Effector memory CD8-positive, alpha-beta T cell (primary cell): ENCODE results near the gene HECTD2.
A peak's percentile ranks its signal among the peaks of the same experiment; 100 is the strongest.
"Not testable (repeated sequence)": the region's sequence is repeated elsewhere in the genome, so short reads cannot be mapped to it uniquely, and the experiment has no call there.

Source experiments
- ATAC-seq: fragments of 150-1000 bp; cut with Tn5 transposase; replicated peaks from 2 replicates; pipeline ENCODE4 v1.10.0; 2021; ENCODE audit warnings: mild to moderate bottlenecking, moderate library complexity
- DNase-seq, 3 experiments: peaks; one replicate each; pipeline ENCODE4 v3.0.0; 2021
- H3K27ac Mint-ChIP-seq, 2 donors: one replicate each; pipeline ENCODE4 v1.8.0; 2022; ENCODE audit warnings: mild to moderate bottlenecking in 2 of 2, mixed read lengths in 2 of 2, moderate library complexity in 2 of 2
- H3K27me3 Mint-ChIP-seq, 2 donors: one replicate each; pipeline ENCODE4 v1.8.0; 2022; ENCODE audit warnings: mixed read lengths in 2 of 2
- H3K36me3 Mint-ChIP-seq: one replicate; pipeline ENCODE4 v1.8.0; 2022; ENCODE audit warnings: mild to moderate bottlenecking, moderate library complexity, mixed read lengths; ENCODE audit not compliant: insufficient read depth
- H3K4me1 Mint-ChIP-seq, 2 donors: one replicate each; pipeline ENCODE4 v1.8.0; 2022; ENCODE audit warnings: low read depth in 2 of 2, mixed read lengths in 2 of 2
- H3K4me3 Mint-ChIP-seq, 2 donors: one replicate each; pipeline ENCODE4 v1.8.0; 2022; ENCODE audit warnings: mild to moderate bottlenecking in 2 of 2, mixed read lengths in 2 of 2, moderate library complexity in 2 of 2
- H3K9me3 Mint-ChIP-seq, 2 donors: one replicate each; pipeline ENCODE4 v1.8.0; 2022; ENCODE audit warnings: mixed read lengths in 2 of 2
- total RNA-seq, 9 experiments: gene quantifications; one replicate each; lab custom pipeline; 2026; lab: John Stamatoyannopoulos, UW

HECTD2 gene
- 4.0 to 28.1 (median 8.7) reads per million in 9 experiments for total RNA-seq

GRCh38 chr10:91409869-91410637 lies at the start of gene HECTD2:
Gene HECTD2 (plus strand): TSS chr10:91410344. CDS start chr10:91410439, 95 bp downstream.
- H3K4me1 Mint-ChIP-seq: peaks cover 6 to 13% of the 10 kb centered on the region in 2 donors
- ATAC-seq: peak; percentile 84
- H3K4me3 Mint-ChIP-seq: peak within 1 kb of the TSS; percentile 78 to 93
- peak; percentile 79 to 85 (median 79) for DNase-seq
- no peaks in the 10 kb centered on the region for H3K9me3 Mint-ChIP-seq
- H3K27ac Mint-ChIP-seq: peak within 1 kb of the TSS; percentile 87 to 98
- no peaks in the 10 kb centered on the region for H3K27me3 Mint-ChIP-seq
- H3K36me3 Mint-ChIP-seq: peaks cover 14% of the 10 kb centered on the region

- no peak for ATAC-seq
- peaks cover 0 to 5% of the 10 kb centered on the region in 2 donors for H3K9me3 Mint-ChIP-seq
- H3K27me3 Mint-ChIP-seq: peaks cover 61 to 72% of the 10 kb centered on the region in 2 donors
These were observed 49.7 kb upstream of the HECTD2 start for GRCh38 chr10:91360461-91360860.

GRCh38 chr10:91365519-91365918 lies 44.6 kb upstream of the HECTD2 start:
- not testable (repeated sequence) for H3K9me3 Mint-ChIP-seq, ATAC-seq, H3K27ac Mint-ChIP-seq, DNase-seq, H3K36me3 Mint-ChIP-seq, H3K4me1 Mint-ChIP-seq, H3K4me3 Mint-ChIP-seq
- peaks cover 65 to 73% of the 10 kb centered on the region in 2 donors for H3K27me3 Mint-ChIP-seq

More at GRCh38 chr10:91360461-91360860, 49.7 kb upstream of the HECTD2 start:
- Mint-ChIP-seq H3K36me3 (no peaks in the 10 kb centered on the region), H3K4me1 (no peaks in the 10 kb centered on the region), H3K4me3 (no peak overlapping the region), H3K27ac (no peak overlapping the region)
- no peak for DNase-seq

GRCh38 chr10:91366704-91367103 lies 43.4 kb upstream of the HECTD2 start:
- peaks cover 55 to 70% of the 10 kb centered on the region in 2 donors for H3K27me3 Mint-ChIP-seq
- H3K4me3 Mint-ChIP-seq: no peak overlapping the region
- no peak for DNase-seq
- no peak for ATAC-seq
- H3K4me1 Mint-ChIP-seq: no peaks in the 10 kb centered on the region
- H3K36me3 Mint-ChIP-seq: no peaks in the 10 kb centered on the region
- peaks cover 0 to 5% of the 10 kb centered on the region in 2 donors for H3K9me3 Mint-ChIP-seq
- no peak overlapping the region for H3K27ac Mint-ChIP-seq

GRCh38 chr10:91367127-91367531 lies 43.0 kb upstream of the HECTD2 start:
- Mint-ChIP-seq H3K27me3 (peaks cover 51 to 65% of the 10 kb centered on the region in 2 donors), H3K36me3 (no peaks in the 10 kb centered on the region), H3K4me3 (no peak overlapping the region), H3K27ac (no peak overlapping the region), H3K4me1 (no peaks in the 10 kb centered on the region), H3K9me3 (peaks cover 0 to 4% of the 10 kb centered on the region in 2 donors)
- ATAC-seq (no peak), DNase-seq (no peak)

GRCh38 chr10:91367558-91367957 lies 42.6 kb upstream of the HECTD2 start:
- Mint-ChIP-seq H3K27ac (no peak overlapping the region), H3K27me3 (peaks cover 47 to 61% of the 10 kb centered on the region in 2 donors), H3K4me3 (no peak overlapping the region), H3K4me1 (no peaks in the 10 kb centered on the region), H3K36me3 (no peaks in the 10 kb centered on the region), H3K9me3 (no peaks in the 10 kb centered on the region)
- no peak for DNase-seq
- ATAC-seq: no peak

GRCh38 chr10:91369978-91370589 lies 40.1 kb upstream of the HECTD2 start:
- H3K4me3 Mint-ChIP-seq, DNase-seq, H3K36me3 Mint-ChIP-seq, ATAC-seq, H3K4me1 Mint-ChIP-seq, H3K27ac Mint-ChIP-seq: not testable (repeated sequence)
- peaks cover under 1 to 12% of the 10 kb centered on the region in 2 donors for H3K9me3 Mint-ChIP-seq
- peaks cover 30 to 45% of the 10 kb centered on the region in 2 donors for H3K27me3 Mint-ChIP-seq

GRCh38 chr10:91374052-91374451 lies 36.1 kb upstream of the HECTD2 start:
- H3K27ac Mint-ChIP-seq: no peak overlapping the region
- H3K36me3 Mint-ChIP-seq: peaks cover 3% of the 10 kb centered on the region
- H3K4me3 Mint-ChIP-seq: no peak overlapping the region
- H3K27me3 Mint-ChIP-seq: peaks cover 31 to 37% of the 10 kb centered on the region in 2 donors
- peaks cover 8 to 9% of the 10 kb centered on the region in 2 donors for H3K4me1 Mint-ChIP-seq
- DNase-seq: no peak
- ATAC-seq: no peak
- H3K9me3 Mint-ChIP-seq: peaks cover 8 to 16% of the 10 kb centered on the region in 2 donors

GRCh38 chr10:91378061-91378460 lies 32.1 kb upstream of the HECTD2 start:
- H3K4me3 Mint-ChIP-seq: no peak overlapping the region
- peaks cover 3% of the 10 kb centered on the region for H3K36me3 Mint-ChIP-seq
- DNase-seq (peak; percentile 27 to 42 (median 34)), ATAC-seq (peak; percentile 99)
- peaks cover 17 to 20% of the 10 kb centered on the region in 2 donors for H3K4me1 Mint-ChIP-seq
- H3K27ac Mint-ChIP-seq: peak overlapping the region in 1 of 2 donors; percentile 29
- peaks cover 16 to 27% of the 10 kb centered on the region in 2 donors for H3K27me3 Mint-ChIP-seq
- peaks cover 8 to 16% of the 10 kb centered on the region in 2 donors for H3K9me3 Mint-ChIP-seq

GRCh38 chr10:91380873-91381256 lies 29.3 kb upstream of the HECTD2 start:
- no peak overlapping the region for H3K4me3 Mint-ChIP-seq

GRCh38 chr10:91381257-91381891 lies 28.8 kb upstream of the HECTD2 start:
- Mint-ChIP-seq H3K9me3 (no peaks in the 10 kb centered on the region), H3K27ac (no peak overlapping the region), H3K4me3 (no peak overlapping the region), H3K27me3 (peaks cover 25 to 58% of the 10 kb centered on the region in 2 donors), H3K4me1 (peaks cover 17 to 20% of the 10 kb centered on the region in 2 donors), H3K36me3 (no peaks in the 10 kb centered on the region)
- ATAC-seq: no peak
- no peak for DNase-seq

More at GRCh38 chr10:91380873-91381256, 29.3 kb upstream of the HECTD2 start:
- H3K4me1 Mint-ChIP-seq: peaks cover 17 to 20% of the 10 kb centered on the region in 2 donors
- H3K9me3 Mint-ChIP-seq: peaks cover 0 to under 1% of the 10 kb centered on the region in 2 donors
- DNase-seq: no peak
- no peak overlapping the region for H3K27ac Mint-ChIP-seq
- peaks cover 23 to 54% of the 10 kb centered on the region in 2 donors for H3K27me3 Mint-ChIP-seq
- ATAC-seq: no peak
- H3K36me3 Mint-ChIP-seq: no peaks in the 10 kb centered on the region

- no peak for ATAC-seq
- H3K4me3 Mint-ChIP-seq: no peak overlapping the region
- peaks cover 3 to 5% of the 10 kb centered on the region in 2 donors for H3K4me1 Mint-ChIP-seq
- no peaks in the 10 kb centered on the region for H3K36me3 Mint-ChIP-seq
- H3K27me3 Mint-ChIP-seq: peaks cover 32 to 69% of the 10 kb centered on the region in 2 donors
- DNase-seq: no peak
- no peak overlapping the region for H3K27ac Mint-ChIP-seq
- H3K9me3 Mint-ChIP-seq: no peaks in the 10 kb centered on the region
These were observed 24.6 kb upstream of the HECTD2 start for GRCh38 chr10:91385306-91386085.
